ENCODE measurements around the gene SLC2A2. TPM values are rescaled to one million over a fixed set of nuclear protein-coding genes. Genes with fewer than 3 reads are reported as not detected.
A peak's percentile ranks its signal among the peaks of the same experiment; 100 is the strongest.
"Not testable (repeated sequence)": the region's sequence is repeated elsewhere in the genome, so short reads cannot be mapped to it uniquely, and the experiment has no call there.

Gene SLC2A2
- total RNA-seq, 8 experiments from 2014 or later: 0.17 TPM; not detected in 7

- H3K4me1 ChIP-seq (replicated peaks in 1 of 2); H3K27ac ChIP-seq; ATAC-seq (replicated peaks in 6 of 8); H3K4me3 ChIP-seq: not testable (repeated sequence)
- in situ Hi-C loops (cut with MboI; ENCODE audit: low pct_unique_long_range_greater_than_20kb in 2 of 9, low sequenced_read_pairs in 9 of 9, unreplicated experiment in 9 of 9): loop anchor here in 7 of 9 experiments (25.0 kb wide), 2 partner anchors 189 to 589 kb away; no protein-coding TSS in a partner anchor
Observed at GRCh38 chr3:170972917-170973316, 53.6 kb downstream of the SLC2A2 start.

GRCh38 chr3:170967126-170967525 is 59.4 kb downstream of the SLC2A2 start:
- no peak overlapping the region for H3K27ac ChIP-seq
- H3K4me3 ChIP-seq: no peak overlapping the region
- no peak for ATAC-seq (replicated peaks in 6 of 8)
- H3K4me1 ChIP-seq (replicated peaks in 1 of 2): no peaks in the 10 kb centered on the region
- in situ Hi-C loops (cut with MboI; ENCODE audit: low pct_unique_long_range_greater_than_20kb in 2 of 9, low sequenced_read_pairs in 9 of 9, unreplicated experiment in 9 of 9): loop anchor here in 7 of 9 experiments (10.0 to 25.0 kb wide), 3 partner anchors 195 to 598 kb away; no protein-coding TSS in a partner anchor
- 0 to 100% (median 48%) methylated on average over 1 of the region's 1 CpG; no CpG with 5 or more reads in 2 of the 10 experiments for WGBS, 10 experiments

- Histone ChIP-seq H3K4me1 (replicated peaks in 1 of 2) (no peaks in the 10 kb centered on the region), H3K27ac (no peak overlapping the region), H3K4me3 (no peak overlapping the region)
- in situ Hi-C loops (cut with MboI; ENCODE audit: low pct_unique_long_range_greater_than_20kb in 2 of 9, low sequenced_read_pairs in 9 of 9, unreplicated experiment in 9 of 9): loop anchor here in 7 of 9 experiments (10.0 to 25.0 kb wide), 3 partner anchors 196 to 598 kb away; no protein-coding TSS in a partner anchor
- WGBS, 10 experiments: 40 to 88% (median 65%) methylated on average over 1 of the region's 1 CpG; no CpG with 5 or more reads in 4 of the 10 experiments
- no peak for ATAC-seq (replicated peaks in 6 of 8)
Observed at GRCh38 chr3:170966495-170966894, 60.0 kb downstream of the SLC2A2 start.

- in situ Hi-C loops (cut with MboI; ENCODE audit: low pct_unique_long_range_greater_than_20kb in 2 of 9, low sequenced_read_pairs in 9 of 9, unreplicated experiment in 9 of 9): loop anchor here in 7 of 9 experiments (10.0 to 25.0 kb wide), 3 partner anchors 200 to 602 kb away; no protein-coding TSS in a partner anchor
- H3K4me1 ChIP-seq (replicated peaks in 1 of 2): no peaks in the 10 kb centered on the region
- no peak overlapping the region for H3K27ac ChIP-seq
- no peak overlapping the region for H3K4me3 ChIP-seq
- ATAC-seq (replicated peaks in 6 of 8): no peak
Observed at GRCh38 chr3:170962411-170962810, 64.1 kb downstream of the SLC2A2 start.

- in situ Hi-C loops (cut with MboI; ENCODE audit: low pct_unique_long_range_greater_than_20kb in 2 of 9, low sequenced_read_pairs in 9 of 9, unreplicated experiment in 9 of 9): loop anchor here in 7 of 9 experiments (10.0 to 25.0 kb wide), 3 partner anchors 200 to 603 kb away; no protein-coding TSS in a partner anchor
- ATAC-seq (replicated peaks in 6 of 8): peak in 7 of 8 experiments; percentile 24 to 89 (median 71)
- 9 to 54% (median 36%) methylated on average over 3 to 4 of the region's 4 CpGs; no CpG with 5 or more reads in 2 of the 10 experiments for WGBS, 10 experiments
- no peak overlapping the region for H3K27ac ChIP-seq
- H3K4me3 ChIP-seq: no peak overlapping the region
- no peaks in the 10 kb centered on the region for H3K4me1 ChIP-seq (replicated peaks in 1 of 2)
Observed at GRCh38 chr3:170961616-170962400, 64.7 kb downstream of the SLC2A2 start.

GRCh38 chr3:170959457-170959856 is 67.1 kb downstream of the SLC2A2 start:
- peak in 3 of 8 experiments; percentile 33 to 67 (median 57) for ATAC-seq (replicated peaks in 6 of 8)
- Histone ChIP-seq H3K4me1 (replicated peaks in 1 of 2) (no peaks in the 10 kb centered on the region), H3K27ac (no peak overlapping the region), H3K4me3 (no peak overlapping the region)
- 43 to 100% (median 66%) methylated on average over 1 of the region's 1 CpG; no CpG with 5 or more reads in 2 of the 10 experiments for WGBS, 10 experiments
- in situ Hi-C loops (cut with MboI; ENCODE audit: low pct_unique_long_range_greater_than_20kb in 2 of 9, low sequenced_read_pairs in 9 of 9, unreplicated experiment in 9 of 9): loop anchor here in 7 of 9 experiments (25.0 kb wide), 2 partner anchors 203 to 603 kb away; no protein-coding TSS in a partner anchor

GRCh38 chr3:170956647-170957046 is 69.9 kb downstream of the SLC2A2 start:
- no peaks in the 10 kb centered on the region for H3K4me1 ChIP-seq (replicated peaks in 1 of 2)
- ATAC-seq (replicated peaks in 6 of 8): no peak
- H3K4me3 ChIP-seq: no peak overlapping the region
- no peak overlapping the region for H3K27ac ChIP-seq
- in situ Hi-C loops (cut with MboI; ENCODE audit: low pct_unique_long_range_greater_than_20kb in 2 of 9, low sequenced_read_pairs in 9 of 9, unreplicated experiment in 9 of 9): loop anchor here in 7 of 9 experiments (25.0 kb wide), 2 partner anchors 206 to 606 kb away; no protein-coding TSS in a partner anchor

- Histone ChIP-seq H3K4me3 (no peak overlapping the region), H3K4me1 (replicated peaks in 1 of 2) (no peaks in the 10 kb centered on the region), H3K27ac (no peak overlapping the region)
- 58 to 100% (median 84%) methylated on average over 1 to 10 of the region's 12 CpGs; no CpG with 5 or more reads in 2 of the 10 experiments for WGBS, 10 experiments
- in situ Hi-C loops (cut with MboI; ENCODE audit: low pct_unique_long_range_greater_than_20kb in 2 of 9, low sequenced_read_pairs in 9 of 9, unreplicated experiment in 9 of 9): loop anchor here in 7 of 9 experiments (25.0 kb wide), 2 partner anchors 209 to 609 kb away; no protein-coding TSS in a partner anchor
- ATAC-seq (replicated peaks in 6 of 8): no peak
Observed at GRCh38 chr3:170953736-170954135, 72.8 kb downstream of the SLC2A2 start.

GRCh38 chr3:170953229-170953628 is 73.3 kb downstream of the SLC2A2 start:
- no peak overlapping the region for H3K4me3 ChIP-seq
- in situ Hi-C loops (cut with MboI; ENCODE audit: low pct_unique_long_range_greater_than_20kb in 2 of 9, low sequenced_read_pairs in 9 of 9, unreplicated experiment in 9 of 9): loop anchor here in 7 of 9 experiments (25.0 kb wide), 2 partner anchors 209 to 609 kb away; no protein-coding TSS in a partner anchor
- no peak overlapping the region for H3K27ac ChIP-seq

GRCh38 chr3:170949211-170949610 is 77.3 kb downstream of the SLC2A2 start:
- in situ Hi-C loops (cut with MboI; ENCODE audit: low pct_unique_long_range_greater_than_20kb in 2 of 9, low sequenced_read_pairs in 9 of 9, unreplicated experiment in 9 of 9): no loop called here
- Histone ChIP-seq H3K27ac (no peak overlapping the region), H3K4me1 (replicated peaks in 1 of 2) (no peaks in the 10 kb centered on the region), H3K4me3 (no peak overlapping the region)
- WGBS, 10 experiments: 6 to 100% (median 76%) methylated on average over 1 to 2 of the region's 2 CpGs
- no peak for ATAC-seq (replicated peaks in 6 of 8)

More at GRCh38 chr3:170953229-170953628, 73.3 kb downstream of the SLC2A2 start:
- H3K4me1 ChIP-seq (replicated peaks in 1 of 2): no peaks in the 10 kb centered on the region
- no peak for ATAC-seq (replicated peaks in 6 of 8)
- 62 to 100% (median 82%) methylated on average over 1 to 8 of the region's 13 CpGs; no CpG with 5 or more reads in 1 of the 10 experiments for WGBS, 10 experiments

- Histone ChIP-seq H3K4me1 (replicated peaks in 1 of 2) (no peaks in the 10 kb centered on the region), H3K4me3 (no peak overlapping the region), H3K27ac (no peak overlapping the region)
- ATAC-seq (replicated peaks in 6 of 8): no peak
- in situ Hi-C loops (cut with MboI; ENCODE audit: low pct_unique_long_range_greater_than_20kb in 2 of 9, low sequenced_read_pairs in 9 of 9, unreplicated experiment in 9 of 9): no loop called here
- WGBS, 10 experiments: 80 to 100% (median 89%) methylated on average over 1 to 8 of the region's 25 CpGs; no CpG with 5 or more reads in 4 of the 10 experiments
Observed at GRCh38 chr3:170947018-170947769, 79.3 kb downstream of the SLC2A2 start.
